GM21528 (cell line): ENCODE results near the gene SARS2.
A peak's percentile ranks its signal among the peaks of the same experiment; 100 is the strongest.
"Not testable (repeated sequence)": the region's sequence is repeated elsewhere in the genome, so short reads cannot be mapped to it uniquely, and the experiment has no call there.

Experiments used
- ATAC-seq: cut with Tn5 transposase; IDR thresholded peaks from one replicate; pipeline ENCODE4 v1.9.1; 2021; ENCODE audit warnings: mild to moderate bottlenecking, moderate library complexity; ENCODE audit not compliant: unreplicated experiment, low FRiP score

Gene SARS2

DNA sequence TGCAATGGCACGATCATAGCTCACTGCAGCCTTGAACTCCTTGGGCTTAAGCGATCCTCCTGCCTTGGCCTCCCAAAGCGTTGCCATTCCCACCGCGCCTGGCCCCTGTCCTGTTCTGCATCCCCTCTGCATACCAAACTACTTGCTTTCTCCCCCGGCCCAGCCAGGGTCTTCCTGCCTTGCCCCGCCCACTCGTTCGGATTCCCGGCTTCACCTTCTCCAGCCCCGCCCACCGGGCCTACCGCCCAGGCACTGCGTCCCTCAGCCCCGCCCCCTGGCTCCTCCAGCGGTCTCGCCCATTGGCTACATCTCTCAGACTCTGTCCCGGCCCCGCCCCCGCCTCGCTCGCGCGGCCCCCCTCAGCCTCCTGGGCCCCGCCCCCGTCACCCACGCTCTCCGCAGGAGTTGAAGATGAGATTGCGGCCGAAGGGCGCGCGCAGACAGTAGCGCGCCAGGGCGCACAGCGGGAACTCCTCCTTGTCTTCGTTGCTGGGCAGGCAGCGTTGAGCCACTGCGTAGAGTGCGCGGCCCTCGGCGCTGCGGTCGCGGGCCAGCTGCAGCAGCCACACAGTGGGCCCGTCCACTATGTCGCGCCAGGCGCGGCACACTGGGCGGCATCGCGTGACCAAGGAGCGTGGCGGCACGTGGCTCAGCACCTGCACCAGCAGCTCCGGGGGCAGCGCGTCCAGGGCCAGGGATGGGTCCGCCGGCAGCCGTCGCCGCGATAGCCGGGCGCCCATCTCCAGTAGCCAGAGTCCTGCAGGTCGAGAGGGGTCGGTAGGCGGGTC lies 19.2 kb upstream of the SARS2 start:
- ATAC-seq = no peak

DNA sequence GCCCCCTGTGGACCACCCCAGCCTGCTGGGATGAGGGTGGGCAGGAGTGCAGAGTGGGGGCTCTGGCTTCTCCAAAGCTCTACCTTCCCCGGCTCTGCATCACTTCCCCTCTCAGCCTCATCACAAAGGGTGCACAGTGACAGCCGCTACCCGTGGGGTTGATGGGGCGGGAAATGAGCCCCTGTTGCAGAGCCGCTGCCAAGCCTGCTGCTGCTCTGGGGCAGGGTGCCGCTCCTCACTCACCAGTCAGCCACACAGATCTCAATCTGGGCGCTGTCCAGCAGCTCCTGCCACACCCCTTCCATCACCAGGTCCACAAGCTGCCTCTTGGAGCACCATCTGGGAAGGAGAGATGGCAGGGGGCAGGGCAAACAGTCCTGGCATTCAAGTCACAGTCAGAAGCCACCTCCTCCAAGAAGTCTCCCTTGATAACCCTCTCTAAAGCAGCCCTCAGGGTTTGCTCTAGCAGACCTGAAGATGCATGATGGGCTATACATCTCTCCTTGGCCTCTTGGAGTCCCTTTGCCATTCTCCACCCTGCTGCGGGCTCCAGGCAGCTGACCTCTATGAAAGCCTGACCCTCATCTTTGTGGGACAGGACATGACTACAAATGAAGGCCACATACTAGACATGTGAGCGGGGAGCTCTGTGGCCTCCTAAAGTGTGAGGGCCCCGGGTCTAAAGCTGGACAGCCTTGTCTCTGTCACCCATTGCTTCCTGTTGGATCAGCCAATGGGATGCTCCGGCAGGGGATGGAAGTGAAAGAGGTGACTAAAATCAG lies 15.9 kb upstream of the SARS2 start:
- no peak for ATAC-seq

DNA sequence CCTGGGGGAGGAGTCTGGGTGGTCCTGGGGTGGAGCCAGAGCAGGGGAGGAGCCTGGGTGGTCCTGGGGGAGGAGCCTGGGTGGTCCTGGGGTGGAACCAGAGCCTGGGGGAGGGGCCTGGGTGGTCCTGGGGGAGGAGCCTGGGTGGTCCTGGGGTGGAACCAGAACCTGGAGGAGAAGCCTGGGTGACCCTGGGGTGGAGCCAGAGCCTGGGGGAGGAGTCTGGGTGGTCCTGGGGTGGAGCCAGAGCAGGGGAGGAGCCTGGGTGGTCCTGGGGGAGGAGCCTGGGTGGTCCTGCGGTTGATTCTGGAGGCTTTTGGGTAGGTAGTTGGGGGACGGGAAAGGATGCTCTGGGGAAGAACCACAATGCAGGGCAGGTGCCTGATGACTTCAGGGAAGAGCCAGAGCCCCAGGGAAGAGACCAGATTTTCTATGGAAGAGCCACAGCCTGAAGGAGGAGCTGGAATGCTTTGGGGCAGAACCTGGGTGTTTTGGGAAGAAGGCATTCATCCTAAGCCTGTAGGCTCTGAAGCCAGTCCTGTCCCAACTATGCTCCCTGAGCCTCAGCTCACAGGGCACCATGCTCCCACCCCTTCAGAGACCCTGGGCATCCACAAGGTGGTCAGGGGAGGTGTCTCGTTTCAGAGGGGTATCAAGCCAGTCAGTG lies 15.1 kb upstream of the SARS2 start:
- no peak for ATAC-seq

DNA sequence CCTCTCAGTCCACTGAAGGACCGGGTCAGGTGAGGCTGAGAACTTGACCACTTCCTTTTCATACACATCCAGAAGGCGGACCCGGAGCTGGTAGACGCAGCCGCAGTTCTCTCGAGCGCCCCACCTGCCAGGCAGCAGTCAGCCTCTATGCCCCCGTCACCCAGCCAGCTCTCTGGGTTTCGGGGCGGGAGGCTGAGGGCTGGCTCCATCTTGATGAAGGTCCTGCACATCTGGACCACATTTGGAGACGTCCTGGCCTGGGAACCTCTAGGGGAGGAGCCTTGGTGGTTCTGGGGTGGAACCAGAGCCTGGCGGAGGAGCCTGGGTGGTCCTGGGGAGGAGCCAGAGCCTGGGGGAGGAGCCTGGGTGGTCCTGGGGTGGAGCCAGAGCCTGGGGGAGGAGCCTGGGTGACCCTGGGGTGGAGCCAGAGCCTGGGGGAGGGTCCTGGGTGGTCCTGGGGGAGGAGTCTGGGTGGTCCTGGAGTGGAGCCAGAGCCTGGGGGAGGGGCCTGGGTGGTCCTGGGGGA lies 14.5 kb upstream of the SARS2 start:
- no peak for ATAC-seq

DNA sequence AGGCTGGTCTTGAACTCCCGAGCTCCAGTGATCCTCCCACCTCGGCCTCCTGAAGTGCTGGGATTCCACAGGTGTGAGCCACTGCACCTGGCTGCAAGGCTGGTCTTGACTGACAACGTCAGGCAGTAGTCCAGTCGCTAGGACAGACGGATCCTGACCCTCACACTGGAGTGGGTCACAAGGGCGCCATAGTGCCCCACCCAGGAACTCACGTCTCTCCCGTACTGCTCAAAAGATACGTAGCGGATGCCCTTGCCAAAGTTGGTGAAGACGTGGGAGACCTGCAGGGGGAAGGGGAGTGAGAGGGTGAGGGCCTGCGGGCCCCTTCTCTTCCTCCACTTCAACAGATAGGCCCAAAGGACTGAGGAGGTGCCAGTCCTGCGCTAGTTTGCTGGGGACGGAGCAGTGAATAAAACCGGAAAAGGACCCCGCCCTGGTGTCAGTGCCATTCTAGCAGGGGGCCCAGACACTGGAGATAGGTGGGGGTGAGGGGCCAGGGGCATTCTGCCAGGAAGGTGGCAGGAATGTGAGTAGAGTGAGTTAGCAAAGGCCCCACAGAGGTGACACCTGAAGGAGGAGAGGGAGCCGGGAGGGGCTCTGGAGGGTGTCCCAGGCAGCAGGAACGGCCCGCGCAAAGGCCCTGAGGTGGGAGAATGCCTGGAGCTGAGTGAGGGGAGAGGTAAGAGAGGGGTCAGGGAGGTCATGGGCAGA lies 12.1 kb upstream of the SARS2 start:
- no peak for ATAC-seq

DNA sequence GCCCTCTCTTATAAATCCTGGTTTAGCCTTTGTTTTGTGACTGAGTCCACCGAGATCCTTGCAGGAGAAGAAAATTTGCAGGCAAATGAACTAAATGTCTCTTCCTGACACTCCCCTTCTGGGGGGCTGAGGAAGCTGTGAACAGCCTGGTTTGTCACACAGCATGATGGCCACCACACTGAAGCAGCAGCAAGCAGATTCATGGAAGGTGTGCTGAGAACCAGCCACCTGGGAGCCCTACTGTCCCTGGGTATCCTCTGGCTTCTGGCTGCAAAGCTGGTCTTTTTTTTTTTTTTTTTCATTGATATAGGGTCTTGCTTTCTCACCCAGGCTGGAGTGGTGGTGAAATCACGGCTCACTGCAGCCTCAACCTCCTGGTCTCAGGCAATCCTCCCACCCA lies 11.4 kb upstream of the SARS2 start:
- ATAC-seq = no peak

DNA sequence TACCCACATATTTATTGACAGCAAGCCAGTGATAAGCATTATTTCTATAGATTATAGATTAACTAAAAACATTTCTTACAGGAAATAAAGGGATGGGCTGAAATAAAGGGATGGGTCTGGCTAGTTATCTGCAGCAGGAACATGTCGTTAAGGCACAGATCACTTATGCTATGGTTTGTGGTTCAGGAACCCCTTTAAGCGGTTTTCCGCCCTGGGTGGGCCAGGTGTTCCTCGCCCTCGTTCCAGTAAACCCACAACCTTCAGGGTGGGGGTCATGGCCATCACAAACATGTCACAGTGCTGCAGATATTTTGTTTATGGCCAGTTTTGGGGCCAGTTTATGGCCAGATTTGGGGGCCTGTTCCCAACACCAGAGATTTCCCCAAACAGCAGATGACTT lies 10.9 kb upstream of the SARS2 start:
- ATAC-seq = not testable (repeated sequence)

DNA sequence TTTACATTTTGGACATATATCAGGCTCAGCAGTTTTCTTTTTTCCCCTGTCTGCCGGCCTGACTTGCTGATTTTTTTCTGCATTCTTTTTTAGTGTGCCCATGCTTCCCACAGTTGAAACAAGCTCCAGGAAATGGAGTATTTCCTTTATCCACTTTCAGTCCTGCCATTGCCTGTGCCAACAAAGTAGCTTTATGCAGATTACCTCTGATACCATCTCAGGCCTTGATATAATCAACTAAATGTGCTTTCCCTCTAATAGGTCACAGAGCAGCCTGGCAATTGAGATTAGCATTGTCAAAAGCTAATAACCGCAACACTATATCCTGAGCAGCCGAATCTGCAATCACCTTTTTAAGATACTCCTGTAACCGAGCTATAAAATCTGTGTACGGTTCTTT lies 9.4 kb upstream of the SARS2 start:
- no peak for ATAC-seq

DNA sequence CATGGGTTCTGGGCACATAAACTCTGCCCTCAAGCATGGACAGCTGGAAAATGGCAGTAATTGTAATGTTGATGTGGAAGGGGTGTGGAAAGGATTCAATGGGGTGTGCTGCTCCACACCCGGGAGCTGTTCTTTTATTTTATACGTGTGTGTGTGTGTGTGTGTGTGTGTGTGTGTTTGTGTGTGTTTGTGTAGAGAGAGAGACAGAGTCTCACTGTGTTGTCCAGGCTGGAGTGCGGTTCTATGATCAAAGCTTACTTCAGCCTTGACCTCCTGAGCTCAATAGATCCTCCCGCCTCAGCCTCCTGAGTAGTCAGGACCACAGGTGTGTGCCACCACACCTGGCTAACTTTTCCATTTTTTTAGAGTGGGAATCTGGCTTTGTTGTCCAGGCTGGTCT lies 3.0 kb upstream of the SARS2 start:
- ATAC-seq = no peak

DNA sequence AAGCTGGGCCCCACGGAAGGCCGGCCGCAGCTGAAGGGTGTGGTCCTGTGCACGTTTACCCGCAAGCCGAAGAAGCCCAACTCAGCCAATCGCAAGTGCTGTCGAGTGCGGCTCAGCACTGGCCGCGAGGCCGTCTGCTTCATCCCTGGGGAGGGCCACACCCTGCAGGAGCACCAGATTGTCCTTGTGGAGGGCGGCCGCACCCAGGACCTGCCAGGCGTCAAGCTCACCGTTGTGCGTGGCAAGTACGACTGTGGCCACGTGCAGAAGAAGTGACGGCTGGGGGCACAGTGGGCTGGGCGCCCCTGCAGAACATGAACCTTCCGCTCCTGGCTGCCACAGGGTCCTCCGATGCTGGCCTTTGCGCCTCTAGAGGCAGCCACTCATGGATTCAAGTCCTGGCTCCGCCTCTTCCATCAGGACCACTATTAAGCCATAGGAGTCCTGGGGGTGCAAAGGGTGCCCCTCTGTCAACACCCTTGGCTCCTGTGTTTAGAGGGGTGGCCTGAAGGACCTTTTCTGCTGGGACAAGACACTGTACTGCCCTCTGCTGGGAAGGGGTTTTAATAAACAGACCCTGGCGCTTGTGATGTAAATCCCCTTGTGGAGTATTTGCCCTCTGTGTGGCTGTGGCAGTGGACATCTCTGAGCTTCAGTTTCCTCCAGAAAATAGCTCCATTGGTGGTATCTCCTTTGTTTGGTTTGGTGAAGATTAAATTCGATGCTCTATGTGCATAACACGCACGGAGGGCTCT lies 2.0 kb upstream of the SARS2 start:
- no peak for ATAC-seq

DNA sequence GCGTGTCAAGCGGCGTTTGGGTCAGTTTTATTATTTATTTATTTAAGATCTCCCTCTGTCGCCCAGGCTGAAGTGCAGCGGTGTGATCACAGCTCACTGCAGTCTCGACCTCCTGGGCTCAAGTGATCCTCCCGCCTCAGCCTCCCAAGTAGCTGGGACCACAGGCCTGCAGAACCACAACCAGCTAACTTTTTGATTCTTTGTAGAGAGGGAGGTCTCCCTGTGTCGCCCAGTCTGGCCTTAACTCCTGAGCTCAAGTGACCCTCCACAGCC lies 894 bp upstream of the SARS2 start:
- ATAC-seq = no peak

DNA sequence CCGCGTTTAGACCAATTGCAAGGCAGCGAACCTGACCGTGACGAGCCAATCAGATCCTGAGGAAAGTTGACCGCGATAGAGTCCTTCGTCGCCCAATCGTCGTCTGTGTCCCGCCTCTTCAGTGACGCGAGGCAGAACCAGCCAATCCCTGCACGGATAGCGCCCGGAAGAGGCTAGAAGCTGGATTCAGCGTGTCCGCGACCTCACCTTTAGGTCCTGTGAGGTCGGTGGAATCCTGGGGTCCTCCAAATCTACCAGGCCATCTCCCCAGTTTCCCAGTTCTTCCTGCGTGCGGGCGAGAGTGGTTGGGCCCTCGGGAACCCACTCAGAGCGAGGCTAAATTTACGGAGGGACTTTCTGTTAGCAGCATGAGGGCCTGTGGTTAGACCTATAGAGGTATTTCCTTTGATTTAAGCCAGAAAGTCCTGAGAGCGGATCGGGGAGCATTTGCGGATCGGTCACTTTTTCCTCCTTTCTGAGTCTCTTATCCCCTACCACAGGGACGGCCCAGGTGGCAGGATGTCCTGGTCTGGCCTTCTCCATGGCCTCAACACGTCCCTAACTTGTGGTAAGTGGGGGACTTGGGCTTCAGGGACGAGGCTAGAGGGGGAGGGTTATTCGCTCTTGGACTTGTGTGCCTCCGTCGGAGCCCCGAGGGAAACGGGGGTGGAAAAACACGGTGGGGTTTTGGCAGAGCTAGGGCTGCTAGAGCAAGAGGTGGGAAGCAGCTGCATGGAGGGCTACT lies 385 bp upstream of the SARS2 start, which contains the start of gene MRPS12:
TSS of gene MRPS12 (plus strand) at position 169 of the 745 bp plus-strand sequence. CDS start at position 520, 351 bp downstream.
- ATAC-seq = peak; percentile 82

DNA sequence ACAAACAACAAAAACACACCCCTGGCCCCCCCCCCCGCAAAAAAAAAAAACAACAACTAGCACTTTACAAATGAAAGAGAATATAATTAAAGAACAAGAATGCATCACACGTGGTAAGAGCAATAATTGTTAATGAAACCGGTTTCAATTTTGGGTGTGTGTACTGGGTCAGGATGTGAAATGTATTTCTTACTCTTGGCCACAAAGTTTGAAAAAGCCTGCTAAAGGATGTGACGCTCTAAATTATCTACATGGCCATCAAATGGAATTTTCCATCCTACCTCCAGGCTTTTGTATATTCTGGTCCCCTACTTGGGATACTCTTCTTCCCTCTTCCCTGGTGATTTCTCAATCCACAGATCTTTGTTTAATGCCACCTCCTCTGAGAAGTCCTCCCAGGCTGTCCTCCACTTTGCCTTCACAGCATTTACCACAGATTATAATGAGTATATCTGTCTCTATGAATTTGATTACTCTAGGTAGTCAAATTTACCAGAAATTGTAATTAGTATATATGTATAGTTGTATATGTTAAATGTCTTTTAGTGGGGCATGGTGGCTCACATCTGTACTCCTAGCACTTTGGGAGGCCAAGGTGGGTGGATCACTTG lies 2.1 kb downstream of the SARS2 start:
- ATAC-seq = no peak

DNA sequence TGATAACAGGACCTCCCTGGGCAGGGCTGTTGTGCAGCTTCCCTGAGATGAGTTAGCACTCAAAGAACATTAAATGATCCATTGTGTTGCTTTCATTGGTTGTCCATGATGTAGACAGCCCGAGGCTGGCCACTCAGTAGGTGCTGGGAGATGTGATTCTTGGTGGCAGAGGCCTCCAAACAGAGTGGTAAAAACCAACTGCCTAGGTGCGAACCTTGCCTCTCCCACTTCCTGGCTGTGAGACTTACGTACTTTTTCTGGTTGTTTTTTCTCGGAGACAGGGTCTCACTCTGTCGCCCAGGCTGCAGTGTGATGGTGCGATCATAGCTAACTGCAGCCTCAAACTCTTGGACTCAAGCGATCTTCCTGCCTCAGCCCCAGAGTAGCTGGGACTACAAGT lies 6.2 kb downstream of the SARS2 start:
- no peak for ATAC-seq

DNA sequence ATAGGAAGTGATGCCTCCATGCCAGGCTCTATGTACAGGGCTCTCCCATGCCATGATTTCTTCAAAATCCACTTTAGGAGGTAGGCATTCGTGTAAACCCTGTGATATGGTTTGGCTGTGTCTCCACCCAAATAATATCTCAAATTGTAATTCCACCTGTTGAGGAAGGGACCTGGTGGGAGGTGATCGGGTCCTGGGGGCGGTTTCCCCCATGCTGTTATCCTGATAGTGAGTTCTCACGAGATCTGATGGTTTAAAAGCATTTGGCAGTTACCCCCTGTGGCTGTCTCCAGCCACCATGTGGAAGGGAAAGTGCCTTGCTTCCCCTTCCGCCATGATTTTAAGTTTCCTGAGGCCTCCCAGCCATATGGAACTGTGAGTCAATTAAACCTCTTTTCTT lies 8.1 kb downstream of the SARS2 start:
- no peak for ATAC-seq

DNA sequence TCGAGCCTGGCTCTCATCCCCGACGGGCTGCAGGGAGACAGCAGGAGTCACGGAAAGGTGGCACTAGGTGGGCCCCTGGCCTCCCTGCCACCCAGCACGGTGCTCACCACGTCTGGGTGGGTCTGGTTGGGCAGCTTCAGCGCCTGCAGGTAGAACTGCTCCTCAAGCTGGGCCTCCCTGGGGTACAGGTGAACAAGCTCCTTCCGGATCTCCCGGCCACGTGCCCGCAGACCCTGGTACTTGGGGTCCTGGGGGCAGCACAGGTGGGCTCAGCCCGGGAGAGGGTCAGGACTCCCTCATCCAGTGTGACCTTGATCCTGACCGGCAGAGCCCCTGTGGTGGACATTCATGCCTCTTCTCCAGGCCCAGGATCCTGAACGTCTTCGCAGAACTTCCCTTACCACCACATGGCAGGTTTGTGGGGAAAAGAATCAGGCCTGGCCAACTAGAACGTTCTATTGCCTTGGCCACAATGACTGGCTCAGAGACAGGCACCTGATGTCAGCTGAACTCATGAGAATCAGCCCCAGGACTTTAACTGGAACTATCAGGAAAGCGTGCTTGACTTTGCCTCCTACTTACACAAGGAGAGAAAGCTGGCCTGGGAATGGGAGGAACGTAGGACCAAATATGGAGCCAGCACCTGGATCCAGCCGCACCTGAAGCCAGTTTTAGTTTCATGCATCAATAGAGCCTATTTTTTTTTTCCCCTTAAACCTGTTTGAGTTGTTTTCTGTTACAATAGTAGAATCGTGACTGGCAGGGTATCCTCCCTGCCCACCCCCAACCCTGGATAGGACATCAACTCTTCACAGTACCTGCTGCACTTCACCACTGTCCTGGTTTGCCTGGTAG lies 8.9 kb downstream of the SARS2 start:
- ATAC-seq = no peak

DNA sequence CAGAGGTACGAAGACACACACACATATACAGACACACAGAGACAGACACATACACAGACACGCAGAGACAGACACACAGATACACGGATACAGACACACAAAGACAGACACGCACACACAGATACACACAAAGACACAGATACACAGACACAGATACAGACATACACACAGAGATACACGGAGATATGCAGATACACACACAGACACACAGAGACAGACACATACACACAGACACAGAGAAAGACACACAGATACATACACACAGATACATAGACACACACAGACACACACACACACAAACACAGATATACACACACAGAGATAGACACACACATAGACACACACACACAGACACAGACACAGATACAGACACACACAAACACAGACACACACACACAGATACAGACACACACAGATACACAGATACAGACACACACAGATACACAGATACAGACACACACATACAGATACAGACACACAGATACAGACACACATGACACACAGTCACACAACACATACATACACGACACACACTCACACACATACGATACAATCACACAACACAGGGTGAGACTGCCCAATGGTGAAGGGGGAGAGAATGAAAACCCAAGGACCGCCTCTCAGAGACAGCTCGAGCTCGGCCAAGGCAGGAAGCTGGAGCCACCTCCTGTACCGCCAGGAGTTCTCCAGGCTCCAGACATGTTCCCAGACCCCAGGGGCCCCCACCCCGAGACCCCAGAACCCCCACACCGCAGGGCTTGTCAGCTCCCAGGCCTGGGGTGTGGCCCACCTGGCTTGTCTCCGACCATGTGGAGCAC lies 9.8 kb downstream of the SARS2 start:
- no peak for ATAC-seq
